Activated T-helper 1 cell treated with Interleukin-2 at 50 U/mL for 16 hours (primary cell): Measurements from ENCODE around the gene ARL14EP.

Experiments used
- DNase-seq: peaks from one replicate; pipeline ENCODE4 v3.0.0-alpha.2; 2020; ENCODE audit warnings: low read depth

Gene ARL14EP

GRCh38 chr11:30380846-30381245 lies 57.9 kb downstream of the ARL14EP start:
- no peak for DNase-seq

GRCh38 chr11:30381879-30382278 lies 59.0 kb downstream of the ARL14EP start:
- DNase-seq, result no peak
